Naive thymus-derived CD4-positive, alpha-beta T cell (primary cell): ENCODE data around the gene RNF133. TPM values are rescaled to one million over a fixed set of nuclear protein-coding genes. Genes with fewer than 3 reads are reported as not detected.

Experiments used
- ATAC-seq: fragments of 150-1000 bp; cut with Tn5 transposase; 2 replicates; pipeline ENCODE4 v1.10.0; 2021; ENCODE audit warnings: mild to moderate bottlenecking, moderate library complexity
- CTCF ChIA-PET: fragments of 350-600 bp; sonication (Branson Sonifier 250); formaldehyde crosslinking; loops from one replicate; lab custom pipeline; 2021; ENCODE audit warnings: antibody characterized with exemption; lab: Charles Lee
- POLR2A ChIA-PET: fragments of 350-600 bp; sonication (Branson Sonifier 250); formaldehyde crosslinking; loops from one replicate; lab custom pipeline; 2021; ENCODE audit warnings: antibody characterized with exemption, inconsistent platforms; lab: Charles Lee
- DNase-seq, 9 donors: peaks; one replicate each; pipeline versions ENCODE4 v3.0.0 to v3.0.0-alpha.2; 2020 to 2022; ENCODE audit warnings: mixed read lengths in 1 of 9
- H3K27ac ChIP-seq: one replicate; pipeline ENCODE4 v1.7.0; 2013; ENCODE audit warnings: mild to moderate bottlenecking, low read depth, low read length, moderate library complexity
- H3K27me3 ChIP-seq, 2 donors: one replicate each; pipeline ENCODE4 v1.7.0; 2013; ENCODE audit warnings: low read length in 2 of 2, mild to moderate bottlenecking in 2 of 2, moderate library complexity in 2 of 2; ENCODE audit not compliant: control insufficient read depth in 2 of 2, insufficient read depth in 2 of 2
- H3K36me3 ChIP-seq, 3 experiments: 1 replicate in 2 of 3; 2 replicates in 1 of 3; pipeline ENCODE4 v1.7.0; 2013; ENCODE audit warnings: low read length in 3 of 3, mild to moderate bottlenecking in 3 of 3, moderate library complexity in 1 of 3; ENCODE audit not compliant: insufficient read depth in 3 of 3, control insufficient read depth in 2 of 3
- H3K4me1 ChIP-seq, 2 donors: one replicate each; pipeline ENCODE4 v1.7.0; 2013; ENCODE audit warnings: low read length in 2 of 2, mild to moderate bottlenecking in 2 of 2, moderate library complexity in 1 of 2; ENCODE audit not compliant: control insufficient read depth in 2 of 2, insufficient read depth in 2 of 2
- H3K4me3 ChIP-seq: 2 replicates; pipeline ENCODE4 v1.7.0; 2013; ENCODE audit warnings: mild to moderate bottlenecking, low read length
- H3K9me3 ChIP-seq, 3 experiments: 1 replicate in 2 of 3; 2 replicates in 1 of 3; pipeline ENCODE4 v1.7.0; 2013; ENCODE audit warnings: low read length in 3 of 3; ENCODE audit not compliant: control insufficient read depth in 2 of 3
- H3K27ac Mint-ChIP-seq, 9 donors: one replicate each; pipeline ENCODE4 v1.8.0; 2020 to 2022; ENCODE audit warnings: mixed read lengths in 9 of 9, mild to moderate bottlenecking in 8 of 9, moderate library complexity in 5 of 9, inconsistent platforms in 2 of 9
- H3K27me3 Mint-ChIP-seq, 5 donors: one replicate each; pipeline ENCODE4 v1.8.0; 2021 to 2022; ENCODE audit warnings: mixed read lengths in 5 of 5, mild to moderate bottlenecking in 1 of 5
- H3K36me3 Mint-ChIP-seq, 5 donors: one replicate each; pipeline ENCODE4 v1.8.0; 2020 to 2022; ENCODE audit warnings: mixed read lengths in 5 of 5, mild to moderate bottlenecking in 3 of 5, inconsistent platforms in 1 of 5
- H3K4me1 Mint-ChIP-seq, 7 donors: one replicate each; pipeline ENCODE4 v1.8.0; 2020 to 2022; ENCODE audit warnings: mixed read lengths in 7 of 7, mild to moderate bottlenecking in 3 of 7, inconsistent platforms in 1 of 7
- H3K4me3 Mint-ChIP-seq, 10 donors: one replicate each; pipeline ENCODE4 v1.8.0; 2020 to 2022; ENCODE audit warnings: mild to moderate bottlenecking in 10 of 10, mixed read lengths in 10 of 10, moderate library complexity in 6 of 10, inconsistent platforms in 2 of 10
- H3K9me3 Mint-ChIP-seq, 11 donors: one replicate each; pipeline ENCODE4 v1.8.0; 2020 to 2022; ENCODE audit warnings: mixed read lengths in 11 of 11, mild to moderate bottlenecking in 4 of 11, inconsistent platforms in 1 of 11, moderate library complexity in 1 of 11
- intact Hi-C, 2 donors: fragments of 100-400 bp; cut with micrococcal nuclease; formaldehyde crosslinking; loops; one replicate each; pipeline ENCODE4 v1.15.1; 2023
- polyA plus RNA-seq, 2 donors: library from polyadenylated mRNA; unstranded; fragments of 300-500 nt; fragmentation: Illumina TruSeq; gene quantifications; one replicate each; pipeline ENCODE4 v1.2.3, GENCODE V29; 2021
- total RNA-seq, 6 experiments: library from RNA in 5 of 6; stranded (reverse) in 5 of 6; gene quantifications; 1 replicate in 5 of 6; 2 replicates in 1 of 6; pipeline ENCODE4 v1.2.3 and lab custom pipeline; 2021 to 2026

The RNF133 gene
- total and polyA plus RNA-seq, 7 experiments from 2014 or later: not detected

- no peaks in the 10 kb centered on the region for H3K9me3 ChIP-seq
- CTCF ChIA-PET: no interaction called here
- no peaks in the 10 kb centered on the region for H3K27me3 ChIP-seq
- Mint-ChIP-seq H3K36me3 (no peaks in the 10 kb centered on the region), H3K4me1 (no peaks in the 10 kb centered on the region), H3K9me3 (peaks cover 0 to 15% (median 1%) of the 10 kb centered on the region in 11 donors), H3K4me3 (no peak overlapping the region), H3K27ac (no peak overlapping the region), H3K27me3 (no peaks in the 10 kb centered on the region)
- H3K4me3 ChIP-seq: no peak overlapping the region
- DNase-seq: no peak
- no peak overlapping the region for H3K27ac ChIP-seq
- intact Hi-C loops: no loop called here
- no peak for ATAC-seq
- no peaks in the 10 kb centered on the region for H3K4me1 ChIP-seq
- H3K36me3 ChIP-seq: no peaks in the 10 kb centered on the region
- POLR2A ChIA-PET: no interaction called here
Observed at GRCh38 chr7:122709930-122710646, 11.2 kb upstream of the RNF133 start.

- CTCF ChIA-PET: no interaction called here
- H3K4me3 ChIP-seq: no peak overlapping the region
- Mint-ChIP-seq H3K9me3 (peaks cover 0 to 24% (median 6%) of the 10 kb centered on the region in 11 donors), H3K27me3 (no peaks in the 10 kb centered on the region), H3K27ac (no peak overlapping the region), H3K36me3 (peaks cover 0 to 4% (median 0%) of the 10 kb centered on the region in 5 donors), H3K4me3 (no peak overlapping the region), H3K4me1 (no peaks in the 10 kb centered on the region)
- no peak for ATAC-seq
- no peak overlapping the region for H3K27ac ChIP-seq
- no peak for DNase-seq
- H3K36me3 ChIP-seq: no peaks in the 10 kb centered on the region
- POLR2A ChIA-PET: no interaction called here
- intact Hi-C loops: no loop called here
- H3K27me3 ChIP-seq: no peaks in the 10 kb centered on the region
- H3K4me1 ChIP-seq: no peaks in the 10 kb centered on the region
- H3K9me3 ChIP-seq: no peaks in the 10 kb centered on the region
Observed at GRCh38 chr7:122706836-122707235, 7.9 kb upstream of the RNF133 start.

GRCh38 chr7:122702872-122703510, 4.1 kb upstream of the RNF133 start, which contains the start of gene RNF148:
TSS of gene RNF148 (minus strand) at chr7:122702922. CDS start at chr7:122702750, 172 bp downstream.
- H3K27me3 Mint-ChIP-seq: no peaks in the 10 kb centered on the region
- Histone ChIP-seq H3K36me3 (no peaks in the 10 kb centered on the region), H3K4me3 (no peak within 1 kb of the TSS), H3K27me3 (no peaks in the 10 kb centered on the region), H3K9me3 (no peaks in the 10 kb centered on the region), H3K4me1 (no peaks in the 10 kb centered on the region), H3K27ac (no peak within 1 kb of the TSS)
- ChIA-PET POLR2A (no interaction called here), CTCF (no interaction called here)
- DNase-seq: no peak
- no peak within 1 kb of the TSS for H3K27ac Mint-ChIP-seq
- peaks cover 0 to 26% (median 8%) of the 10 kb centered on the region in 11 donors for H3K9me3 Mint-ChIP-seq
- no peaks in the 10 kb centered on the region for H3K4me1 Mint-ChIP-seq
- no peak within 1 kb of the TSS for H3K4me3 Mint-ChIP-seq
- intact Hi-C loops: no loop called here
- H3K36me3 Mint-ChIP-seq: peaks cover 0 to 4% (median 0%) of the 10 kb centered on the region in 5 donors
- no peak for ATAC-seq

- peaks cover 0 to 21% (median 8%) of the 10 kb centered on the region in 11 donors for H3K9me3 Mint-ChIP-seq
- peaks cover 0 to 6% (median 0%) of the 10 kb centered on the region in 5 donors for H3K36me3 Mint-ChIP-seq
- Histone ChIP-seq H3K27me3 (no peaks in the 10 kb centered on the region), H3K4me1 (no peaks in the 10 kb centered on the region), H3K9me3 (no peaks in the 10 kb centered on the region), H3K27ac (no peak overlapping the region), H3K4me3 (no peak overlapping the region), H3K36me3 (no peaks in the 10 kb centered on the region)
- ChIA-PET CTCF (no interaction called here), POLR2A (no interaction called here)
- DNase-seq: no peak
- H3K27ac Mint-ChIP-seq: no peak overlapping the region
- intact Hi-C loops: no loop called here
- no peaks in the 10 kb centered on the region for H3K27me3 Mint-ChIP-seq
- no peaks in the 10 kb centered on the region for H3K4me1 Mint-ChIP-seq
- no peak for ATAC-seq
- H3K4me3 Mint-ChIP-seq: no peak overlapping the region
Observed at GRCh38 chr7:122695816-122696215, 3.1 kb downstream of the RNF133 start.

GRCh38 chr7:122694697-122695096, 4.2 kb downstream of the RNF133 start:
- CTCF ChIA-PET: no interaction called here

GRCh38 chr7:122692769-122693309, 6.1 kb downstream of the RNF133 start:
- H3K4me3 ChIP-seq: no peak overlapping the region
- ATAC-seq (no peak), DNase-seq (no peak)
- ChIA-PET POLR2A (no interaction called here), CTCF (no interaction called here)
- intact Hi-C loops: no loop called here
- Mint-ChIP-seq H3K27ac (no peak overlapping the region), H3K9me3 (peaks cover 0 to 16% (median 5%) of the 10 kb centered on the region in 11 donors), H3K4me3 (no peak overlapping the region), H3K27me3 (no peaks in the 10 kb centered on the region), H3K36me3 (peaks cover 0 to 6% (median 0%) of the 10 kb centered on the region in 5 donors), H3K4me1 (no peaks in the 10 kb centered on the region)
- no peaks in the 10 kb centered on the region for H3K27me3 ChIP-seq
- no peaks in the 10 kb centered on the region for H3K9me3 ChIP-seq
- H3K36me3 ChIP-seq: no peaks in the 10 kb centered on the region
- H3K27ac ChIP-seq: no peak overlapping the region
- H3K4me1 ChIP-seq: no peaks in the 10 kb centered on the region

More at GRCh38 chr7:122694697-122695096, 4.2 kb downstream of the RNF133 start:
- no peaks in the 10 kb centered on the region for H3K9me3 ChIP-seq
- H3K36me3 ChIP-seq: no peaks in the 10 kb centered on the region
- Mint-ChIP-seq H3K4me1 (no peaks in the 10 kb centered on the region), H3K4me3 (no peak overlapping the region), H3K27me3 (no peaks in the 10 kb centered on the region), H3K9me3 (peaks cover 0 to 20% (median 6%) of the 10 kb centered on the region in 11 donors), H3K27ac (no peak overlapping the region), H3K36me3 (peaks cover 0 to 6% (median 0%) of the 10 kb centered on the region in 5 donors)
- H3K4me3 ChIP-seq: no peak overlapping the region
- no peaks in the 10 kb centered on the region for H3K27me3 ChIP-seq
- no peaks in the 10 kb centered on the region for H3K4me1 ChIP-seq
- DNase-seq (no peak), ATAC-seq (no peak)
- H3K27ac ChIP-seq: no peak overlapping the region
- intact Hi-C loops: no loop called here
- POLR2A ChIA-PET: no interaction called here
